ENCODE measurements around the gene DISP2.

Gene DISP2

DNA sequence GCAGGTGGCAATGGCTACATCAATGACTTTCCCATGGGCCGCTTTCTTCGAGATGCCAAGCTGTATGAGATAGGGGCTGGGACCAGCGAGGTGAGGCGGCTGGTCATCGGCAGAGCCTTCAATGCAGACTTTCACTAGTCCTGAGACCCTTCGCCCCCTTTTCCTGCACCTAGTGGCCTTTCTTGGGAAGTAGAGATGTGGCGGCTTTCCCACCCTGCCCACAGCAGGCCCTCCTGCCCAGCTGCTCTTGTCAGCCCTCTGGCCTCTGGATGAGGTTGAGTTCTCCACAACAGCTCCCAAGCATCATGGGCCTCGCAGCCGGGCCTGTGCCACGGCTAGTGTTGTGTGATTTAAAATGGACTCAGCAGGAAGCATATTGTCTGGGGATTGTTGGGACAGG lies 60.1 kb downstream of the DISP2 start:
- no CpG with 5 or more reads among the region's 10 CpGs for WGBS, 2 donors (ENCODE audit: extremely low coverage in 2 of 2, insufficient read length in 2 of 2, insufficient replicate concordance in 1 of 2)
- no peak for DNase-seq (ENCODE audit: low spot score)
- Histone ChIP-seq H3K4me3 (ENCODE audit: low read length in 2 of 2) (no peak overlapping the region), H3K18ac (ENCODE audit: low read length) (no peak overlapping the region), H3K27ac (replicated peaks; ENCODE audit: low read length) (no peak overlapping the region), H4K91ac (ENCODE audit: low read depth, low read length, poor library complexity) (no peak overlapping the region), H2AFZ (ENCODE audit: low read length) (no peak overlapping the region), H3K36me3 (replicated peaks in 1 of 2; ENCODE audit: control insufficient read depth in 2 of 2, insufficient read depth in 2 of 2, low read length in 2 of 2) (peaks cover 25 to 49% of the 10 kb centered on the region in 2 donors), H3K23ac (ENCODE audit: low read depth, low read length, poor library complexity) (no peak overlapping the region), H3K4me2 (ENCODE audit: insufficient read depth, low read length, poor library complexity, severe bottlenecking) (no peak overlapping the region), H2BK5ac (ENCODE audit: low read length) (no peak overlapping the region), H3K9me3 (replicated peaks in 1 of 2; ENCODE audit: control insufficient read depth in 2 of 2, insufficient read depth in 1 of 2, low read depth in 1 of 2, low read length in 2 of 2) (no peaks in the 10 kb centered on the region), H2AK5ac (ENCODE audit: low read depth, low read length) (no peak overlapping the region), H3K4ac (ENCODE audit: low read length) (no peak overlapping the region), H3K79me1 (ENCODE audit: low read depth, low read length) (peaks cover 1% of the 10 kb centered on the region), H3K27me3 (ENCODE audit: control insufficient read depth in 3 of 3, insufficient read depth in 3 of 3, low read depth in 1 of 3, low read length in 3 of 3) (peaks cover 0 to 2% (median 0%) of the 10 kb centered on the region in 3 experiments), H2BK120ac (ENCODE audit: low read depth, low read length) (no peak overlapping the region), H3K9ac (ENCODE audit: low read depth, low read length, poor library complexity) (no peak overlapping the region), H2BK15ac (ENCODE audit: low read length) (no peak overlapping the region), H3K14ac (ENCODE audit: low read length) (no peak overlapping the region), H2BK12ac (ENCODE audit: low read length) (no peak overlapping the region), H3K4me1 (ENCODE audit: control insufficient read depth in 2 of 2, insufficient read depth in 1 of 2, low read depth in 1 of 2, low read length in 2 of 2) (peaks cover 3 to 4% of the 10 kb centered on the region in 2 donors), H4K8ac (ENCODE audit: low read depth, low read length) (no peak overlapping the region)

DNA sequence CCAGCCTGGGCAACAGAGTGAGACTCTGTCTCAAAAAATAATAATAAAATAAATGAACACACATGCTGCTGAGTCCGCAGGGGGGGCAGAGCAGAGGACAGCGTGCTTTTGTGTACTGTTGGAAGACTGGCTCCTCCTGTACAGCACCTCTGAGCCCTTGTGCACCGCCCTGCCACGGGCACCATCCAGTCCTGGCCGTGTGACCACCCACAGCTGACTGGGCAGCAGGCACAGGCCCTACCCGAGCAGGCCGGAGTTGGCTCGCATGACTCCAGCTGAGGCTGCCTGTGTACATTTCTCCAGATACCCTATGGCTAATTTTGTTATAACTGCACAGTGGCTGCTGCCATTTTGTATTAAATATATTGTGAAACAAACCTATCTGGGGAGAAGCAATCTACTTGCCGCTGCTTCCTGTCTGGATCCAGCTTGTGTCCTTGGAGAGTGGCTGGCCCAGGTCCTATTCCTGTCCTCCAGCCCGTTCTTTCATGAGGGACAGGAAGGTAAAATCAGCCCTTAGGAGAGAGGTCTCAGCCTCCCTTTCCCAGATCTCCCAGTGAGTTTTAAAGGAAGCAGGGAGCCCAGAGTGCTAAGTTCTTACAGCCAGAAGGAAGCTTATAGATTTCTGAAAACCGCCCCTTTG lies 62.2 kb downstream of the DISP2 start:
- H3K27me3 ChIP-seq (ENCODE audit: control insufficient read depth in 3 of 3, insufficient read depth in 3 of 3, low read depth in 1 of 3, low read length in 3 of 3), result peaks cover 0 to 2% (median 0%) of the 10 kb centered on the region in 3 experiments
- WGBS, 2 donors (ENCODE audit: extremely low coverage in 2 of 2, insufficient read length in 2 of 2, insufficient replicate concordance in 1 of 2), result no CpG with 5 or more reads among the region's 11 CpGs
- no peak overlapping the region for H3K27ac ChIP-seq (replicated peaks; ENCODE audit: low read length)
- no peak overlapping the region for H3K4me3 ChIP-seq (ENCODE audit: low read length in 2 of 2)
- H3K4me1 ChIP-seq (ENCODE audit: control insufficient read depth in 2 of 2, insufficient read depth in 1 of 2, low read depth in 1 of 2, low read length in 2 of 2), result peaks cover 3 to 4% of the 10 kb centered on the region in 2 donors
- no peaks in the 10 kb centered on the region for H3K9me3 ChIP-seq (replicated peaks in 1 of 2; ENCODE audit: control insufficient read depth in 2 of 2, insufficient read depth in 1 of 2, low read depth in 1 of 2, low read length in 2 of 2)
- no peak overlapping the region for H4K8ac ChIP-seq (ENCODE audit: low read depth, low read length)
- H2AFZ ChIP-seq (ENCODE audit: low read length), result no peak overlapping the region
- DNase-seq (ENCODE audit: low spot score), result no peak
- H3K4ac ChIP-seq (ENCODE audit: low read length), result no peak overlapping the region
- H3K9ac ChIP-seq (ENCODE audit: low read depth, low read length, poor library complexity), result no peak overlapping the region
- no peak overlapping the region for H2BK15ac ChIP-seq (ENCODE audit: low read length)
- no peak overlapping the region for H4K91ac ChIP-seq (ENCODE audit: low read depth, low read length, poor library complexity)
- H3K14ac ChIP-seq (ENCODE audit: low read length), result no peak overlapping the region
- H2AK5ac ChIP-seq (ENCODE audit: low read depth, low read length), result no peak overlapping the region
- peaks cover 1% of the 10 kb centered on the region for H3K79me1 ChIP-seq (ENCODE audit: low read depth, low read length)
- no peak overlapping the region for H2BK5ac ChIP-seq (ENCODE audit: low read length)
- H2BK12ac ChIP-seq (ENCODE audit: low read length), result no peak overlapping the region
- H3K4me2 ChIP-seq (ENCODE audit: insufficient read depth, low read length, poor library complexity, severe bottlenecking), result no peak overlapping the region
- peaks cover 15 to 29% of the 10 kb centered on the region in 2 donors for H3K36me3 ChIP-seq (replicated peaks in 1 of 2; ENCODE audit: control insufficient read depth in 2 of 2, insufficient read depth in 2 of 2, low read length in 2 of 2)
- H3K23ac ChIP-seq (ENCODE audit: low read depth, low read length, poor library complexity), result no peak overlapping the region
- H3K18ac ChIP-seq (ENCODE audit: low read length), result no peak overlapping the region
- H2BK120ac ChIP-seq (ENCODE audit: low read depth, low read length), result no peak overlapping the region

DNA sequence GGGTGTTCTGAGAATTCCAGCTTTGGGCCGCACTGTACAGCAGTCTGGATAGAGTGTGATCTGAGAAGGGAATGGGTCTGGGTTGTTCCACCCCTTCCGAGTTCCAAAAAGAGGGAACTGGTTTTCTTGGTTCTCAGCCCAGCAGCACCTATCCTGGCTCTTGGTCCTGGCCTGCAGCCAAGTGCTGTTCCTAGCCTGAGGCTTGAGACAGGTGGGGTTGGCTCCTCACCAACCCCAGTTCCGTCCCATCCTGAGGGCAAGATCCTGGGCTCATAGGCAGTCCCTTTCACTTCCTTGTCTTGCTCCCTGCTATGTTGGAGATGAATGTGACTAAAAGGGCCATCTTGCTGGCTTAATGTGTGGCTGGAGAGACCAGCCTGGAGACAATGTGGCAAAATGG lies 62.8 kb downstream of the DISP2 start:
- H2BK5ac ChIP-seq (ENCODE audit: low read length), result no peak overlapping the region
- H3K27me3 ChIP-seq (ENCODE audit: control insufficient read depth in 3 of 3, insufficient read depth in 3 of 3, low read depth in 1 of 3, low read length in 3 of 3), result peaks cover 0 to 2% (median 0%) of the 10 kb centered on the region in 3 experiments
- H3K14ac ChIP-seq (ENCODE audit: low read length), result no peak overlapping the region
- no peaks in the 10 kb centered on the region for H3K9me3 ChIP-seq (replicated peaks in 1 of 2; ENCODE audit: control insufficient read depth in 2 of 2, insufficient read depth in 1 of 2, low read depth in 1 of 2, low read length in 2 of 2)
- no peak overlapping the region for H4K91ac ChIP-seq (ENCODE audit: low read depth, low read length, poor library complexity)
- no peak overlapping the region for H4K8ac ChIP-seq (ENCODE audit: low read depth, low read length)
- H3K36me3 ChIP-seq (replicated peaks in 1 of 2; ENCODE audit: control insufficient read depth in 2 of 2, insufficient read depth in 2 of 2, low read length in 2 of 2), result peaks cover 9 to 23% of the 10 kb centered on the region in 2 donors
- no peak overlapping the region for H3K18ac ChIP-seq (ENCODE audit: low read length)
- H2AFZ ChIP-seq (ENCODE audit: low read length), result no peak overlapping the region
- WGBS, 2 donors (ENCODE audit: extremely low coverage in 2 of 2, insufficient read length in 2 of 2, insufficient replicate concordance in 1 of 2), result no CpG with 5 or more reads among the region's 3 CpGs
- no peak overlapping the region for H3K9ac ChIP-seq (ENCODE audit: low read depth, low read length, poor library complexity)
- H3K4ac ChIP-seq (ENCODE audit: low read length), result no peak overlapping the region
- H2BK120ac ChIP-seq (ENCODE audit: low read depth, low read length), result no peak overlapping the region
- H3K4me1 ChIP-seq (ENCODE audit: control insufficient read depth in 2 of 2, insufficient read depth in 1 of 2, low read depth in 1 of 2, low read length in 2 of 2), result peaks cover 3 to 4% of the 10 kb centered on the region in 2 donors
- no peak overlapping the region for H3K4me3 ChIP-seq (ENCODE audit: low read length in 2 of 2)
- no peak overlapping the region for H2BK15ac ChIP-seq (ENCODE audit: low read length)
- no peak overlapping the region for H3K4me2 ChIP-seq (ENCODE audit: insufficient read depth, low read length, poor library complexity, severe bottlenecking)
- H3K79me1 ChIP-seq (ENCODE audit: low read depth, low read length), result peaks cover 1% of the 10 kb centered on the region
- H2AK5ac ChIP-seq (ENCODE audit: low read depth, low read length), result no peak overlapping the region
- no peak for DNase-seq (ENCODE audit: low spot score)
- no peak overlapping the region for H3K23ac ChIP-seq (ENCODE audit: low read depth, low read length, poor library complexity)
- no peak overlapping the region for H3K27ac ChIP-seq (replicated peaks; ENCODE audit: low read length)
- H2BK12ac ChIP-seq (ENCODE audit: low read length), result no peak overlapping the region

DNA sequence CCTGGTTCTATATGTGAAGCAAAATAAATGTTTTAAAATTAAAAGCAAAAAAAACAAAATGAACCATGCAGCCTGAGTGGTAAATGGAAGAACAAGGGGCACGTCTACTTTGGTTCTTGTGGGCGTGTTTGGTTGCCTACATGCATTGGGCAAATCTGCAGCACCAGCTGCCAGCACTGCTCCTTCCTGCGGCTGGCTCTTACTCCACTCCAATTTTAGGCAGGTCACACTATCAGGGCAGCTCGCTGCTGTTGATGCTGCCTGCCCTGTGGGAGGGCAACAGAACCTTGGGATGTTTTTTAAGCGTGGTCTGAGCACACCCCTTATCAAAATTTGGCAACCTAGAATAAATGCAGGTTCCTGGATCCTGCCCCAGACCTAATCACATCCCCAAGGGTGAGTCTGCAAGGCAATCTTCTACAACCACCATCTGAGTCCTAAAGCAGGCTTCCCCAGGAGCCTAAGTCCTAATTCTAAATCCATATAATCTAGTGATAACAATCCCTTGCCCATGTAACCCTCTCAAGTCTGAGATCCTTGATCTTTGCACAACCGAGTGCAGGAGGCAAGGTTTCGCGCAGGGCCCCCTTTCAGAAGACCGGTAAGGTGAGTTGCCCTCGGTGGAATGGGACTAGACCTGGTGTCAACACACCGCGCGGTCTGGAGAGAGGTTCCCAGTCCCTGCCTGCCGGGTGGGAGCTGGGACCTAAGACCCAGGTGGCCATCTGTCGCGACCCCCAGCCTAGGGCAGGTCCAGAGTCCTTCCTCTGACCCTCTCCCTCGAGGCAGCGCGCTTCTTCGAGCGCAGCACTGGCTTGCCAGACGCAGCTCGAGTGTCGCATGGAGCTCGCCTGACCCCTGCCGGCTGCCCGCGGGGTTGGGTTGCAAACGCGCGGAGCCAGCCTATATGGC lies 63.5 kb downstream of the DISP2 start:
- H3K14ac ChIP-seq (ENCODE audit: low read length), result no peak overlapping the region
- H3K4me1 ChIP-seq (ENCODE audit: control insufficient read depth in 2 of 2, insufficient read depth in 1 of 2, low read depth in 1 of 2, low read length in 2 of 2), result peaks cover 3 to 4% of the 10 kb centered on the region in 2 donors
- no peak overlapping the region for H2BK12ac ChIP-seq (ENCODE audit: low read length)
- H2AFZ ChIP-seq (ENCODE audit: low read length), result peak overlapping the region; percentile 66
- DNase-seq (ENCODE audit: low spot score), result peak; percentile 62
- H3K18ac ChIP-seq (ENCODE audit: low read length), result peak overlapping the region; percentile 40
- no peaks in the 10 kb centered on the region for H3K79me1 ChIP-seq (ENCODE audit: low read depth, low read length)
- H3K23ac ChIP-seq (ENCODE audit: low read depth, low read length, poor library complexity), result peak overlapping the region; percentile 59
- H2BK120ac ChIP-seq (ENCODE audit: low read depth, low read length), result no peak overlapping the region
- WGBS, 2 donors (ENCODE audit: extremely low coverage in 2 of 2, insufficient read length in 2 of 2, insufficient replicate concordance in 1 of 2), result no CpG with 5 or more reads among the region's 31 CpGs
- no peak overlapping the region for H4K8ac ChIP-seq (ENCODE audit: low read depth, low read length)
- peak overlapping the region; percentile 89 for H3K9ac ChIP-seq (ENCODE audit: low read depth, low read length, poor library complexity)
- no peak overlapping the region for H3K27ac ChIP-seq (replicated peaks; ENCODE audit: low read length)
- H3K27me3 ChIP-seq (ENCODE audit: control insufficient read depth in 3 of 3, insufficient read depth in 3 of 3, low read depth in 1 of 3, low read length in 3 of 3), result peaks cover 0 to 2% (median 0%) of the 10 kb centered on the region in 3 experiments
- no peak overlapping the region for H4K91ac ChIP-seq (ENCODE audit: low read depth, low read length, poor library complexity)
- no peak overlapping the region for H3K4ac ChIP-seq (ENCODE audit: low read length)
- no peak overlapping the region for H3K4me2 ChIP-seq (ENCODE audit: insufficient read depth, low read length, poor library complexity, severe bottlenecking)
- no peak overlapping the region for H2BK5ac ChIP-seq (ENCODE audit: low read length)
- no peak overlapping the region for H2AK5ac ChIP-seq (ENCODE audit: low read depth, low read length)
- no peaks in the 10 kb centered on the region for H3K9me3 ChIP-seq (replicated peaks in 1 of 2; ENCODE audit: control insufficient read depth in 2 of 2, insufficient read depth in 1 of 2, low read depth in 1 of 2, low read length in 2 of 2)
- H2BK15ac ChIP-seq (ENCODE audit: low read length), result no peak overlapping the region
- peaks cover 5 to 17% of the 10 kb centered on the region in 2 donors for H3K36me3 ChIP-seq (replicated peaks in 1 of 2; ENCODE audit: control insufficient read depth in 2 of 2, insufficient read depth in 2 of 2, low read length in 2 of 2)
- peak overlapping the region in 1 of 2 donors; percentile 65 for H3K4me3 ChIP-seq (ENCODE audit: low read length in 2 of 2)

Data from neuronal stem cell (in vitro differentiated cells).